ENCODE data around the gene PAPLN. TPM values are rescaled to one million over a fixed set of nuclear protein-coding genes. Genes with fewer than 3 reads are reported as not detected.

The PAPLN gene
- total RNA-seq, 1 experiment from 2014 or later: not detected

- BruUV-seq (replicated peaks): no TSS peak
- no peaks in the 10 kb centered on the region for H3K4me1 ChIP-seq (replicated peaks; ENCODE audit: insufficient read depth)
- POLR2A ChIA-PET (ENCODE audit: unreplicated experiment): no interaction called here
- H4K20me1 ChIP-seq (ENCODE audit: insufficient read depth): no peaks in the 10 kb centered on the region; the same call in 1 of the 2 replicates
- no peak for TF ChIP-seq EZH2 (IDR thresholded peaks at IDR 0.05; ENCODE audit: low read depth)
- TF ChIP-seq CTCF (conservative IDR thresholded peaks at IDR 0.05): no peak
- H3K9me2 ChIP-seq (ENCODE audit: insufficient read depth): no peaks in the 10 kb centered on the region
- H3K27me3 ChIP-seq (ENCODE audit: insufficient read depth, low read depth): no peaks in the 10 kb centered on the region
- 0 out of 2 replicates have a peak, but pooled peaks cover 15% of the 10 kb centered on the region for H3K36me3 ChIP-seq (ENCODE audit: low read depth)
- H3F3A ChIP-seq (ENCODE audit: insufficient read depth, low read depth): no peaks in the 10 kb centered on the region
- no peaks in the 10 kb centered on the region; the same call in 1 of the 2 replicates for H3K9me3 ChIP-seq (ENCODE audit: insufficient read depth, low read depth)
- DNase-seq: no peak
- intact Hi-C loops (cut with micrococcal nuclease; ENCODE audit: unreplicated experiment): no loop called here
- no peak overlapping the region for H3K4me3 ChIP-seq
- no peaks in the 10 kb centered on the region for H3K79me2 ChIP-seq (ENCODE audit: low read depth)
- no peak overlapping the region for H2AFZ ChIP-seq
- H3K27ac ChIP-seq: no peak overlapping the region
- CTCF ChIA-PET: no interaction called here
- no peak overlapping the region for H3K4me2 ChIP-seq
Measured at GRCh38 chr14:73209953-73210352, 27.4 kb upstream of the PAPLN start.

DNA sequence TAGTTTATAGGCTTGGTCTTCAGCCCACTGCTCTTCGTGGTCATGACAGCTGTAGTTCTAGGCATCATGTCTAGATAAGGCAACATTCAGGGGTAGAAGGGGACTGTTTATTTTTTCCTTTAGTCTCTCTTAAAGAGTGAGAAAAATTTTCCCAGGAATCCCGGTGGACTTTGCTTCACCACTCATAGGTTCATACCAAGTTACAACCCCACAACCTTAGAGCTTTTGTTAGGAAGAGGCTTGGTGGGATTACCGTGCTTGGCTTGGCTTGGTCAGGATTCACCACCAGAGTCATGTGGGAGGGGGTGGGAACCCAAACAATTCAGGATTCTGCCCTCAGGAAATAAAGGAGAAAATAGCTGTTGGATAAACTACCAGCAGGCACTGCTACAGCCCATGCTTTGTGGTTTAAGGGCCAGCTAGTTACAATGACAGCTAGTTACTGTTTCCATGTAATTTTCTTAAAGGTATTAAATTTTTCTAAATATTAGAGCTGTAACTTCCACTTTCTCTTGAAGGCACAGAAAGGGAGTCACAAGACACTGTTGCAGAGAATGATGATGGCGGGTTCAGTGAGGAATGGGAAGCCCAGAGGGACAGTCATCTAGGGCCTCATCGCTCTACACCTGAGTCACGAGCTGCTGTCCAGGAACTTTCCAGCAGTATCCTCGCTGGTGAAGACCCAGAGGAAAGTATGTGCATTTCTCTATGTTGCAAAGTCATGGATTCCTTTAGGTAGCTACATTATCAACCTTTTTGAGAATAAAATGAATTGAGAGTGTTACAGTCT lies 25.9 kb upstream of the PAPLN start:
- Histone ChIP-seq H4K20me1 (ENCODE audit: insufficient read depth) (no peaks in the 10 kb centered on the region; the same call in 1 of the 2 replicates), H3K4me2 (no peak overlapping the region), H3K27me3 (ENCODE audit: insufficient read depth, low read depth) (no peaks in the 10 kb centered on the region), H3K79me2 (ENCODE audit: low read depth) (no peaks in the 10 kb centered on the region), H3K4me1 (replicated peaks; ENCODE audit: insufficient read depth) (no peaks in the 10 kb centered on the region), H3K4me3 (no peak overlapping the region), H2AFZ (no peak overlapping the region), H3F3A (ENCODE audit: insufficient read depth, low read depth) (no peaks in the 10 kb centered on the region), H3K9me2 (ENCODE audit: insufficient read depth) (no peaks in the 10 kb centered on the region), H3K27ac (no peak overlapping the region), H3K36me3 (ENCODE audit: low read depth) (0 out of 2 replicates have a peak, but pooled peaks cover 15% of the 10 kb centered on the region), H3K9me3 (ENCODE audit: insufficient read depth, low read depth) (no peaks in the 10 kb centered on the region; the same call in 1 of the 2 replicates)
- no peak for DNase-seq
- no TSS peak for BruUV-seq (replicated peaks)
- ChIA-PET CTCF (interaction anchor here (1.3 kb wide), 1 partner anchor 20 kb away, joined by 3 read pairs; no protein-coding TSS in a partner anchor), POLR2A (ENCODE audit: unreplicated experiment) (no interaction called here)
- intact Hi-C loops (cut with micrococcal nuclease; ENCODE audit: unreplicated experiment): no loop called here
- TF ChIP-seq EZH2 (IDR thresholded peaks at IDR 0.05; ENCODE audit: low read depth) (no peak), CTCF (conservative IDR thresholded peaks at IDR 0.05) (no peak)

DNA sequence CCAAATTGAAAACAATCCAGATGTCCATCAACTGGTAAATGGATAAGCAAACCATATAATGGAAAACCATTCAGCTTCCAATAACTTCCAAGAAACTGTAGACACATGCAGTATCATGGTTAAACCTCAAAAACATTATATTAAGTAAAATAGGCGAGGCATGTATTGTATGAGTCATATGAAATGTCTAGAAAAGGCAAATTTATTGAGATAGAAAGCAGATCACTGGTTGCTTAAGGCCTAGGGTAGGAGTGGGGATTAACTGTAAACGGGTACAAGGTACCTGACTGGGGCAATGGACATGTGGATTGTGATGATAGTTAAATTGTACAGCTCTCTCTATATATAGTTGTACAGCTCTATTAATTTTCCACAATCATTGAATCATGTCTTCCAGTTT lies 21.3 kb upstream of the PAPLN start:
- H3K27me3 ChIP-seq (ENCODE audit: insufficient read depth, low read depth): no peaks in the 10 kb centered on the region
- CTCF ChIA-PET: no interaction called here
- H3K9me3 ChIP-seq (ENCODE audit: insufficient read depth, low read depth): no peaks in the 10 kb centered on the region
- no peak overlapping the region for H3K4me3 ChIP-seq
- no peaks in the 10 kb centered on the region for H4K20me1 ChIP-seq (ENCODE audit: insufficient read depth)
- DNase-seq: no peak
- no peaks in the 10 kb centered on the region for H3K9me2 ChIP-seq (ENCODE audit: insufficient read depth)
- intact Hi-C loops (cut with micrococcal nuclease; ENCODE audit: unreplicated experiment): no loop called here
- TF ChIP-seq EZH2 (IDR thresholded peaks at IDR 0.05; ENCODE audit: low read depth) (no peak), CTCF (conservative IDR thresholded peaks at IDR 0.05) (no peak)
- no peaks in the 10 kb centered on the region for H3F3A ChIP-seq (ENCODE audit: insufficient read depth, low read depth)
- H3K27ac ChIP-seq: no peak overlapping the region
- H3K36me3 ChIP-seq (ENCODE audit: low read depth): 0 out of 2 replicates have a peak, but pooled peaks cover 3% of the 10 kb centered on the region
- BruUV-seq (replicated peaks): no TSS peak
- no peaks in the 10 kb centered on the region for H3K79me2 ChIP-seq (ENCODE audit: low read depth)
- H3K4me2 ChIP-seq: no peak overlapping the region
- POLR2A ChIA-PET (ENCODE audit: unreplicated experiment): interaction anchor here (0.7 kb wide), 1 partner anchor 84 kb away, joined by 3 read pairs; no protein-coding TSS in a partner anchor
- H3K4me1 ChIP-seq (replicated peaks; ENCODE audit: insufficient read depth): no peaks in the 10 kb centered on the region
- no peak overlapping the region for H2AFZ ChIP-seq

Measured in PC-9 (cell line).